K562 (cell line): ENCODE measurements around the gene FHIP2A. TPM values are rescaled to one million over a fixed set of nuclear protein-coding genes. Genes with fewer than 3 reads are reported as not detected.

ENCODE experiments used
- ATAC-seq: fragments of 200-7000 bp; cut with Tn5 transposase; 3 replicates; pipeline ENCODE4 v1.9.1; 2020; ENCODE audit warnings: moderate library complexity
- BruUV-seq: library from RNA; stranded (reverse); fragments of 400-500 nt; replicated peaks from 2 replicates; lab custom pipeline; 2021; lab: Mats Ljungman, UMichigan
- CTCF ChIA-PET: fragments of 300-600 bp; formaldehyde crosslinking; extraction: SDS; loops from one replicate; lab custom pipeline; 2021; ENCODE audit warnings: low intra/inter-chr PET ratio; lab: Yijun Ruan, JAX
- POLR2A ChIA-PET: fragments of 300-600, 350-650 bp; sonication (Branson Sonifier 250); formaldehyde crosslinking; extraction: SDS; loops from one replicate; lab custom pipeline; 2021; ENCODE audit warnings: antibody characterized with exemption, inconsistent platforms; lab: Yijun Ruan, JAX
- DNase-seq, 4 experiments: peaks; one replicate each; pipeline versions ENCODE4 v3.0.0 to v3.0.0-alpha.2; 2011 to 2018; ENCODE audit warnings: low spot score in 3 of 4, mixed read lengths in 3 of 4; ENCODE audit errors: extremely low read depth in 1 of 4
- FAIRE-seq: peaks from 2 replicates; lab custom pipeline; 2011; peaks lifted over from hg19 to GRCh38; lab: Jason Lieb, UNC
- H2AFZ ChIP-seq: 2 replicates; pipeline ENCODE4 v1.6.0; 2011; ENCODE audit warnings: low read depth, low read length, control low read depth, inconsistent platforms
- H3K27ac ChIP-seq: fragments of 200-600 bp; 3 replicates; pipeline ENCODE4 v1.8.0; 2011; ENCODE audit warnings: low read depth, mild to moderate bottlenecking, control low read depth, inconsistent platforms, low read length, moderate library complexity, mixed read lengths; ENCODE audit errors: extremely low read depth
- H3K27me3 ChIP-seq, 2 experiments: fragments of 300-600 bp in 1 of 2; 2 replicates in 1 of 2; 3 replicates in 1 of 2; pipeline versions ENCODE4 v1.6.0 to v1.8.0; 2011; ENCODE audit warnings: inconsistent platforms in 2 of 2, low read length in 2 of 2, mild to moderate bottlenecking in 1 of 2, mixed read lengths in 1 of 2, moderate library complexity in 1 of 2; ENCODE audit not compliant: control insufficient read depth in 2 of 2, insufficient read depth in 2 of 2
- H3K36me3 ChIP-seq: fragments of 300-600 bp; 3 replicates; pipeline ENCODE4 v1.8.0; 2011; ENCODE audit warnings: mild to moderate bottlenecking, low read length, inconsistent platforms; ENCODE audit not compliant: control insufficient read depth, insufficient read depth
- H3K4me1 ChIP-seq, 2 experiments: fragments of 200-600 bp in 1 of 2; replicated peaks in 1 of 2; 2 replicates in 1 of 2; 3 replicates in 1 of 2; pipeline versions ENCODE4 v1.5.1 to v1.8.0; 2011; ENCODE audit warnings: inconsistent platforms in 2 of 2, low read length in 2 of 2, mild to moderate bottlenecking in 1 of 2, mixed read lengths in 1 of 2, moderate library complexity in 1 of 2; ENCODE audit not compliant: control insufficient read depth in 2 of 2, insufficient read depth in 2 of 2
- H3K4me2 ChIP-seq: 2 replicates; pipeline ENCODE4 v1.6.1; 2011; ENCODE audit warnings: low read length, control low read depth, inconsistent platforms, mixed read lengths; ENCODE audit not compliant: insufficient read depth
- H3K4me3 ChIP-seq: fragments of 200-600 bp; sonication (generic), shearing (Covaris generic); 2 replicates; pipeline ENCODE4 v1.5.1; 2016; ENCODE audit warnings: control low read depth, inconsistent platforms
- H3K79me2 ChIP-seq: fragments of 200-600 bp; 3 replicates; pipeline ENCODE4 v1.8.0; 2011; ENCODE audit warnings: low read length, inconsistent platforms; ENCODE audit not compliant: control insufficient read depth, insufficient read depth
- H3K9ac ChIP-seq, 2 experiments: 2 replicates each; pipeline versions ENCODE4 v1.6.0 to v1.6.1; 2011; ENCODE audit warnings: low read depth in 2 of 2, low read length in 2 of 2, control low read depth in 1 of 2, inconsistent platforms in 1 of 2, mild to moderate bottlenecking in 1 of 2, mixed read lengths in 1 of 2; ENCODE audit not compliant: insufficient read depth in 1 of 2
- H3K9me1 ChIP-seq: one replicate; pipeline ENCODE4 v1.6.0; 2011; ENCODE audit warnings: inconsistent platforms, mild to moderate bottlenecking, low read length, moderate library complexity; ENCODE audit not compliant: control insufficient read depth, insufficient read depth
- H3K9me3 ChIP-seq: replicated peaks from 2 replicates; pipeline ENCODE4 v1.5.1; 2011; ENCODE audit warnings: low read depth, low read length, inconsistent platforms; ENCODE audit not compliant: control insufficient read depth, insufficient read depth
- H4K20me1 ChIP-seq: replicated peaks from 2 replicates; pipeline ENCODE4 v1.6.1; 2011; ENCODE audit warnings: low read length, inconsistent platforms, mixed read lengths; ENCODE audit not compliant: control insufficient read depth, insufficient read depth
- BRF1 ChIP-seq: IDR thresholded peaks from 3 replicates; pipeline ENCODE4 v1.6.1; 2011; ENCODE audit warnings: borderline replicate concordance, mild to moderate bottlenecking; ENCODE audit not compliant: insufficient read length; ENCODE audit errors: extremely low read depth
- FOXK1 ChIP-seq: sonication (generic); formaldehyde crosslinking; IDR thresholded peaks from 2 replicates; pipeline ENCODE4 v1.8.0; 2022; ENCODE audit warnings: missing genetic modification reagents, mild to moderate bottlenecking, borderline replicate concordance
- POLR2AphosphoS2 ChIP-seq: IDR thresholded peaks from 2 replicates; pipeline ENCODE4 v1.6.1; 2012; ENCODE audit warnings: low read length, improper control_type of control experiment
- ZC3H4 ChIP-seq: sonication (generic); formaldehyde crosslinking; IDR thresholded peaks from 2 replicates; pipeline ENCODE4 v1.9.0; 2021; ENCODE audit warnings: missing genetic modification reagents, borderline replicate concordance
- ZNF24 ChIP-seq: fragments of 450-650 bp; IDR thresholded peaks from 2 replicates; pipeline ENCODE4 v1.6.1; 2016
- ZNF707 ChIP-seq: fragments of 250-450 bp; sonication (Bioruptor Pico); conservative IDR thresholded peaks from 2 replicates; pipeline ENCODE4 v1.8.0; 2022; ENCODE audit warnings: inconsistent platforms, mild to moderate bottlenecking, moderate library complexity
- WGBS: fragments of 100-300 bp; shearing (Covaris generic); methylation state at CpG from one replicate; pipeline ENCODE4 v1.1.6; 2016; ENCODE audit warnings: low coverage, mixed read lengths; ENCODE audit not compliant: insufficient coverage; ENCODE audit errors: missing lambda C conversion rate; 5-methylcytosine and 5-hydroxymethylcytosine counted together
- in situ Hi-C: fragments of 300-500 bp; cut with MboI; formaldehyde crosslinking; loops from 4 replicates; pipeline ENCODE4 v1.15.0; 2018; ENCODE audit warnings: inconsistent platforms, mixed read lengths
- intact Hi-C: fragments of 100-400 bp; cut with micrococcal nuclease; formaldehyde crosslinking; loops from 2 replicates; pipeline ENCODE4 v1.14.2; 2022
- polyA plus RNA-seq, 8 experiments: library from polyadenylated mRNA; depleted of rRNA in 4 of 8; stranded (reverse) in 5 of 8; unstranded in 3 of 8; fragments of >200 nt; fragmentation: Nextera tagmentation in 2 of 8; fragmentation: Illumina TruSeq in 1 of 8; extraction: Ambion mirVana in 2 of 8; extraction: Trizol in 1 of 8; gene quantifications; 2 replicates each; pipeline versions ENCODE4 v1.2.1 to v1.2.3, GENCODE V29; 2011 to 2014; ENCODE audit warnings: inconsistent platforms in 1 of 8, missing spikeins in 1 of 8
- total RNA-seq, 7 experiments: library from RNA; depleted of rRNA in 6 of 7; stranded (reverse); fragments of >200 nt in 6 of 7; fragmentation: Illumina TruSeq in 2 of 7; extraction: Trizol in 2 of 7; gene quantifications; 2 replicates each; pipeline versions ENCODE4 v1.2.1 to v1.2.3, GENCODE V29; 2011 to 2021; ENCODE audit warnings: low replicate concordance in 1 of 7
- TF ChIP-seq, protein P1 (sequence below): fragments of 250-450 bp; sonication (Bioruptor Pico); IDR thresholded peaks from 2 replicates; pipeline ENCODE4 v1.4.0; 2020; ENCODE audit warnings: mild to moderate bottlenecking

Gene FHIP2A
- total and polyA plus RNA-seq, 9 of the 15 experiments (the other 6 are each of a cell fraction or from before 2014, with no cell fraction given): 1.5 to 7.4 (median 3.3) TPM

DNA sequence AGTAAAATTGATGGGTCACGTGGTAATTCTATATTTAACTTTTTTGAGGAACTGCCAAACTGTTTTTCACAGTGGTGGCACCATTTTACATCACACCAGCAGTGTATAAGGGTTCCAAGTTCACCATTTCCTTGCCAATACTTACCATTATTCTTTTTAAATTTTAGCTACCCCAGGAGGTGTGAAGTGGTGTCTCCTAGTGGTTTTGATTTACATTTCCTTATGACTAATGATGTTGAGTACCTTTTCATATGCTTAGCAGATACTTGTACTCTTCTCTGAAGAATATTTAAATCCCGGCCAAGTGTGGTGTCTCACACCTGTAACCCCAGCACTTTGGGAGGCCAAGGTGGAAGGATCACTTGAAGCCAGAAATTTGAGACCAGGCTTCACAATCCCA is 28.5 kb downstream of the FHIP2A start (continued):
- TF ChIP-seq BRF1 (no peak), ZNF24 (no peak), FOXK1 (CRISPR knock-in tag) (no peak), ZC3H4 (CRISPR knock-in tag) (no peak), ZNF707 (CRISPR knock-in tag) (no peak)

DNA sequence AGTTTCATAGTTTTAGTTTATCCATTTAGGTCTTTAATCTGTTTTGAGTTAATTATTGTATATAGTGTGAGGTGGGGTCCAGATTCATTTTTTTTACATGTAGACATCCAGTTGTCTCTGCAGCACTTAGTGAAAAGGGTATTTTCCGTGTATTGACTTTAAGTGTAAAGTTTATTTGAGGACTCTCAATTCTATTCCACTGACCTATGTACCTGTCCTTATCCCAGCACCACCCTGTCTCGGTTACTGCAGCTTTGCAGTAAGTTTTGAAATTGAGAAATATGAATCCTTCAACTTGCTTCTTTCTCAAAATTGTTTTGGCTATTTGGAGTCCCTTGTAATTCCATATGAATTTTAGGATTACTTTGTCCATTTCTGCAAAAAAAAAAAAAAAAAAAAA is 29.8 kb downstream of the FHIP2A start:
- H2AFZ ChIP-seq: no peak overlapping the region
- FAIRE-seq (no peak), ATAC-seq (no peak), DNase-seq (no peak)
- no peak for TF ChIP-seq POLR2AphosphoS2
- TF ChIP-seq, protein P1, sequence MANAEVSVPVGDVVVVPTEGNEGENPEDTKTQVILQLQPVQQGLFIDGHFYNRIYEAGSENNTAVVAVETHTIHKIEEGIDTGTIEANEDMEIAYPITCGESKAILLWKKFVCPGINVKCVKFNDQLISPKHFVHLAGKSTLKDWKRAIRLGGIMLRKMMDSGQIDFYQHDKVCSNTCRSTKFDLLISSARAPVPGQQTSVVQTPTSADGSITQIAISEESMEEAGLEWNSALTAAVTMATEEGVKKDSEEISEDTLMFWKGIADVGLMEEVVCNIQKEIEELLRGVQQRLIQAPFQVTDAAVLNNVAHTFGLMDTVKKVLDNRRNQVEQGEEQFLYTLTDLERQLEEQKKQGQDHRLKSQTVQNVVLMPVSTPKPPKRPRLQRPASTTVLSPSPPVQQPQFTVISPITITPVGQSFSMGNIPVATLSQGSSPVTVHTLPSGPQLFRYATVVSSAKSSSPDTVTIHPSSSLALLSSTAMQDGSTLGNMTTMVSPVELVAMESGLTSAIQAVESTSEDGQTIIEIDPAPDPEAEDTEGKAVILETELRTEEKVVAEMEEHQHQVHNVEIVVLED (CRISPR knock-in tag): no peak
- no peaks in the 10 kb centered on the region for H3K27me3 ChIP-seq
- no peaks in the 10 kb centered on the region for H3K79me2 ChIP-seq
- no peak overlapping the region for H3K9ac ChIP-seq
- H3K9me3 ChIP-seq: no peaks in the 10 kb centered on the region
- no peaks in the 10 kb centered on the region for H3K9me1 ChIP-seq
- H3K36me3 ChIP-seq: peaks cover 36% of the 10 kb centered on the region; the same call in 1 of the 3 replicates
- intact Hi-C loops: no loop called here
- H3K4me1 ChIP-seq: no peaks in the 10 kb centered on the region
- H4K20me1 ChIP-seq: no peaks in the 10 kb centered on the region
- CTCF ChIA-PET: no interaction called here
- BruUV-seq: no TSS peak
- no peak overlapping the region for H3K4me3 ChIP-seq
- WGBS: 75% methylated on average over 2 of the region's 2 CpGs
- no peak overlapping the region for H3K4me2 ChIP-seq
- H3K27ac ChIP-seq: no peak overlapping the region
- POLR2A ChIA-PET: no interaction called here
- in situ Hi-C loops: no loop called here
